Vagina (tissue), 2 donors: ENCODE data around the gene TRMT44.

Source experiments
- POLR2AphosphoS5 ChIP-seq, 2 donors: sonication (generic); formaldehyde crosslinking; IDR thresholded peaks; one replicate each; pipeline ENCODE4 v1.9.0; 2017; ENCODE audit warnings: antibody characterized with exemption in 2 of 2, mild to moderate bottlenecking in 2 of 2, low read depth in 1 of 2; ENCODE audit not compliant: insufficient read depth in 1 of 2
- TF ChIP-seq, protein P1 (sequence below), 3 experiments: fragments of 450-650 bp in 2 of 3; fragments of 200-600 bp in 1 of 3; sonication (generic) in 1 of 3; IDR thresholded peaks; one replicate each; pipeline ENCODE4 v1.5.1; 2017 to 2019; ENCODE audit warnings: antibody characterized with exemption in 3 of 3, mild to moderate bottlenecking in 2 of 3, moderate library complexity in 2 of 3

DNA sequence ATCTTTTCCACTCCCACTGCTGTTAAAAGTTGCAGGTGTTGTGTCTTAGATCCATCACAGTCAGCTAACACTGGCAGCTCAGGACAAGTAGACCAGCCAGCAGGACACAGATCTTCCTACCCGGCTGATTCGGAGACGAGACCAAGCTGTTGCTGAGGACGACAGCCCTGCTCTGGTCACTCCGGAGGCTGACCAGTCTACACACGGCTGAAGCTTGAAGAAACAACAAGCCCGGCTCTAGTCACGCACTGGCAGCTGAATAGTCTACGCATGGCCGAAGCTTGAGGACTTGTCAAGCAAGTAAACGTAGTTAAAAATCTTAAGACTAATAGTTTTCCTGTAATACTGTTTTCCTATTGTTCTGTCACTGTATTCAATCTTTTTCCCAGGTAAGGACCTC is 1.8 kb upstream of the TRMT44 start:
- TF ChIP-seq, protein P1, sequence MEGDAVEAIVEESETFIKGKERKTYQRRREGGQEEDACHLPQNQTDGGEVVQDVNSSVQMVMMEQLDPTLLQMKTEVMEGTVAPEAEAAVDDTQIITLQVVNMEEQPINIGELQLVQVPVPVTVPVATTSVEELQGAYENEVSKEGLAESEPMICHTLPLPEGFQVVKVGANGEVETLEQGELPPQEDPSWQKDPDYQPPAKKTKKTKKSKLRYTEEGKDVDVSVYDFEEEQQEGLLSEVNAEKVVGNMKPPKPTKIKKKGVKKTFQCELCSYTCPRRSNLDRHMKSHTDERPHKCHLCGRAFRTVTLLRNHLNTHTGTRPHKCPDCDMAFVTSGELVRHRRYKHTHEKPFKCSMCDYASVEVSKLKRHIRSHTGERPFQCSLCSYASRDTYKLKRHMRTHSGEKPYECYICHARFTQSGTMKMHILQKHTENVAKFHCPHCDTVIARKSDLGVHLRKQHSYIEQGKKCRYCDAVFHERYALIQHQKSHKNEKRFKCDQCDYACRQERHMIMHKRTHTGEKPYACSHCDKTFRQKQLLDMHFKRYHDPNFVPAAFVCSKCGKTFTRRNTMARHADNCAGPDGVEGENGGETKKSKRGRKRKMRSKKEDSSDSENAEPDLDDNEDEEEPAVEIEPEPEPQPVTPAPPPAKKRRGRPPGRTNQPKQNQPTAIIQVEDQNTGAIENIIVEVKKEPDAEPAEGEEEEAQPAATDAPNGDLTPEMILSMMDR (IDR thresholded peaks at IDR 0.05), result no peak
- TF ChIP-seq POLR2AphosphoS5 (IDR thresholded peaks at IDR 0.05; ENCODE audit: insufficient read depth in 1 of 2, low read depth in 1 of 2), result no peak
